ENCODE data around the gene HERC3.

- TF ChIP-seq POU2F2 (IDR thresholded peaks at IDR 0.05; ENCODE audit: low read depth, low read length) (no peak), POLR2A (IDR thresholded peaks at IDR 0.05; ENCODE audit: low read depth, low read length) (no peak), TAF1 (IDR thresholded peaks at IDR 0.05; ENCODE audit: low read depth, low read length) (no peak), POLR2AphosphoS5 (IDR thresholded peaks at IDR 0.05; ENCODE audit: low read depth, low read length) (no peak), PAX5 (IDR thresholded peaks at IDR 0.05; ENCODE audit: insufficient read depth, low read length, severe bottlenecking) (no peak)
Measured at GRCh38 chr4:88745581-88746163, 153.4 kb downstream of the HERC3 start.

Measured in GM12891 (cell line).